GM18499 (cell line): Measurements from ENCODE around the gene RPN2.

Source experiments
- ATAC-seq: cut with Tn5 transposase; IDR thresholded peaks from one replicate; pipeline ENCODE4 v1.9.1; 2021; ENCODE audit warnings: moderate number of reproducible peaks; ENCODE audit not compliant: insufficient read depth, unreplicated experiment

The RPN2 gene

DNA sequence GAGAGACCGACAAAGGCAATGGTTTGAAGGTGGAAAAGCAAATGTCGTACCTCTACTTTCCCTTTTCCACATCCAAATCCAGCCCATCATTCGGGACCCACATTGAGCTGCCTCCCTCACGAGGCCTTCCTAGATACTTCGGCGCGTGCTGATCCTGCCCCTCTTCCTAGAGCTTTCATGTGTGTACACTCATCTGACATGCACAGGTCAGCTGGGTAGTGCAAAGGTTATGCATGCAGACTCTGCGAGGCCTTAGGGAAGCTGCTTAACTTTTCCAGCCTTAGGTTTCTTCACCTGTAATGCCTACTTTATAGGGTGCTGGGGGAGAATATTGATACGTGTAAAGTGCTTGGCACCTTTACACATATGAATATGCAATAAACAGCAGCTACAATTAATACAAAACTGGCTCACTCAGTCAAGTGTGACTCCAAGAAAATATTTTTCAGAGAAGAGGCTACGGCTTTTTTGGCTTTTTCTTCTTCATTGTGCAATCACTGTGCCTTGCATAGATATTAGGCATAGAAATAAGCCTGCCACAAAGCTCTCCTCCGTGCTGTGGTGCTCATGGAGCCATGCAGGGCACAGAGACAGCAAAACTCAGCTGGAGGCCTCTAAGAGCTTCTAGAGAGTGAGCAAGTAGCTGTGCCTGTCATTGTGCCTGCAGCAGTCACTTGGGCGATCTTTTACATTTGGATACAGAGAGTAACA, 106.7 kb downstream of the RPN2 start:
- no peak for ATAC-seq

DNA sequence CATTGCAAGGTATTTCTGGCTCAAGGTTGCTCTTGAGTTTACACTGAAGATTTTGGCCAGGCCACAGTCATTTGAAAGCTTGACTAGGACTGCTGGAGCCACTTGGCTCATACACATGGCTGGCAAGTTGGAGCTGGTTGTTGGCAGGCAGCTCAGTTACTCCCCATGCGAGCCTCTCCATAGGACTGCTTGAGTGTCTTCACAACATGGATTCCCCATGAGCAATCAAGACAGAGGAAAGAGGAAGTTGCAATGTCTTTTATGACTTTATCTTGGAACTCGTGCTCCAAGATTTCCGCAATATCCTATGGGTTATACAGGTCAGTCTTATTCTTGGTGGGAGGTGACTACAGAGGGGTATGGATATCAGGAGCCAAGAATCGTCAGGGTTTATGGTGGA, 109.0 kb downstream of the RPN2 start:
- no peak for ATAC-seq

DNA sequence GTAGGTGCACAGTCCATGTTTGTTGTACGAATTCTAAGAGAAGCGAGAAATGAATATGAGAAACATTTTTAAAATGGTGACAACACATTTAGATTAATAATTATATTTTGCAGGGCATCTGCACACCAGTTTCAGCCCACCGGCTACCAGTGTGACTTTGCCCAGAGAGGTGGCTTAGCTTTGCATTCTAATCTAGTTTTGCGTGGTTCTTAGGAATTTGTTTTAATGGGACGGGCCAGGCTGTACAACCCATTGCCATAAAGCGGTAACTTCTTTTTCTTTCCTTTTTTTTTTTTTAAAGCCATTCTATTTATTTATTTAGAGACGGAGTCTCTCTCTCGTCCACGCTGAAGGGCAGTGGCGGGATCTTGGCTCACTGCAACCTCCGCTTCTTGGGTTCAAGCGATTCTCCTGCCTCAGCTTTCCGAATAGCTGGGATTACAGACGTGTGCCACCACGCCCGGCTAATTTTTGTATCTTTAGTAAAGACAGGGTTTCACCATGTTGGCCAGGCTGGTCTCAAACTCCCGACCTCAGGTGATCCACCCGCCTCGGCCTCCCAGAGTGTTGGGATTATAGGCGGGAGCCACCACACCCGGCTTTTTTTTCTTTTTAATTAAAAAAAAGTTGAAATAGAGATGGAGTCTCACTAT, 111.2 kb downstream of the RPN2 start:
- ATAC-seq = no peak
